MG63 (cell line): ENCODE measurements around the gene FCGR1A. TPM values are rescaled to one million over a fixed set of nuclear protein-coding genes. Genes with fewer than 3 reads are reported as not detected.
"Not testable (repeated sequence)": the region's sequence is repeated elsewhere in the genome, so short reads cannot be mapped to it uniquely, and the experiment has no call there.

Experiments
- DNase-seq: peaks from one replicate; pipeline ENCODE4 v3.0.0-alpha.2; 2020
- H3K27me3 ChIP-seq: fragments of 250-450 bp; sonication (Bioruptor Pico); 2 replicates; pipeline ENCODE4 v1.5.1; 2020; ENCODE audit warnings: mild to moderate bottlenecking, moderate library complexity
- H3K36me3 ChIP-seq: fragments of 250-450 bp; sonication (Bioruptor Pico); 2 replicates; pipeline ENCODE4 v1.5.1; 2020; ENCODE audit warnings: mild to moderate bottlenecking, moderate library complexity
- H3K4me3 ChIP-seq: fragments of 250-450 bp; sonication (Bioruptor Pico); 2 replicates; pipeline ENCODE4 v1.5.1; 2020; ENCODE audit warnings: mild to moderate bottlenecking, moderate library complexity
- H3K9me3 ChIP-seq: fragments of 250-450 bp; sonication (Bioruptor Pico); 2 replicates; pipeline ENCODE4 v1.5.1; 2020; ENCODE audit warnings: mild to moderate bottlenecking, moderate library complexity
- total RNA-seq: library from RNA; depleted of rRNA; stranded (reverse); fragments of >200 nt; shearing (Covaris generic); gene quantifications from 2 replicates; pipeline ENCODE4 v1.2.3, GENCODE V29; 2014; ENCODE audit warnings: low replicate concordance; rRNA removed

FCGR1A gene
- not detected in 2 replicates for total RNA-seq

DNA sequence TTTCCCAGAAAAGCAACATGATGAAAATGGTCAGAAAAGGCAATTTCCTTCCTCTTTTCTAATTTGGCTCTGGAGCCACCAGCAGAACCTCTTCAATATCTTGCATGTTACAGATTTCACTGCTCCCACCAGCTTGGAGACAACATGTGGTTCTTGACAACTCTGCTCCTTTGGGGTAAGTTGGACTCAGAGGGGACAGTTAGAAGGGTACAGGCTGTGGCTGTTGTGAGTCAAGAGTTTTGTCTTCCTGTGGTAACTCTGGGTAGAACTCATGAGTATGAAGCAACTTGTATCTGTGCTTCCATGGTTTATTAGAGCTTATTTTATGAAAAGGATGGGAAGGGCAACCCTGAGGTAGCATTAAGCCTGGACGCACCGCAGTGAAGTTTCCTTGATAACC is at the start of gene FCGR1A:
FCGR1A (plus strand) TSS at position 95 of the 400 bp plus-strand sequence; CDS start at position 145, 50 bp downstream.
- H3K27me3 ChIP-seq, DNase-seq, H3K36me3 ChIP-seq, H3K4me3 ChIP-seq, H3K9me3 ChIP-seq: not testable (repeated sequence)

DNA sequence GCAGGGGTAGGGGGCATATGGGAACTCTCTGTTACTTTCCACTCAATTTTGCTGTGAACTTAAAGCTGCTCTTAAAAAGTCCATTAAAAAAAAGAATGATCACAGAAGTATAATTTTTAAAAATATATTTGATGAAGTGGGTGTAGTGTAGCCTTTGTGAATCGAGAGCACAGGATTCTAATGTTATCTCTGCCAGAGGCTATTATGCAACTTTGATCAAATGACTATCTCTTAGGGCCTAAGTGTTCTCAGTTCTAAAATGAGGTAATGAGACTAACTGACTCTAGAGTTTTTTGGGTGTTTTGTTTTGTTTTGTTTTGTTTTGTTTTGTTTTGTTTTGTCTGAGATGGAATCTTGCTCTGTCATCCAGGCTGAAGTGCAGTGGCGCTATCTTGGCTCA is 49.7 kb upstream of the FCGR1A start:
- H3K36me3 ChIP-seq, DNase-seq, H3K4me3 ChIP-seq, H3K27me3 ChIP-seq, H3K9me3 ChIP-seq: not testable (repeated sequence)

GRCh38 chr1:149734692-149735091 is 47.8 kb upstream of the FCGR1A start:
- not testable (repeated sequence) for H3K36me3 ChIP-seq, H3K9me3 ChIP-seq, H3K4me3 ChIP-seq, H3K27me3 ChIP-seq, DNase-seq

GRCh38 chr1:149740148-149740581 is 42.3 kb upstream of the FCGR1A start:
- DNase-seq, H3K9me3 ChIP-seq, H3K27me3 ChIP-seq, H3K4me3 ChIP-seq, H3K36me3 ChIP-seq: not testable (repeated sequence)

DNA sequence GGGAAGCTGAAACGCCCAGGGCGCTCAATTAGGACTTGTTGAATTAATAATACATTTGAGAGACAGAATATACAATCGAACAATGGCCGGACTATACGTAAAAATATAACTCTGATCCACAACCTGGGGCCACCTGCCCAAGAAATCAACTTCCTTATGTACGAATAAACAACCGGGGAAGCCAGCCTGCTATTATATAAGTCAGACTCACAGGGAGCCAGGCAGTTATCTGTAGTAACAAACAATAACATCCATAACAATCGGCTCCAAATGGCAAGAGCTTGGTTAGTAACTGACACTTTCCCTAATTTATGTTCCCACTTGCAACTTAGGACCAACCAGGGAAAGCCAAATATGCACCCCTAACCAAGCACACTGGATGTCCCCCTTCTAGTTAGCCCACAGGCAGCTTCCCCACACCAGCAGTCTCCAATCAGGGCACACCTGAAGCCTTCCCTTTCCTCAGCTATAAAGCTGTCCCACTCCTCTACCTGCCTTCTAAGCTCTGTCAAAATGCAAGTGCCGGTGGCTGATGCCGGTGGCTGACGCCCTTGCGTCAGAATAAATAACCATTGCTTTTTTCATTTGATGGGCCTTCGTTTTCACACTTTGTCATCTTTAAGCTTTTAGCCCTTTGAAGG is 41.8 kb upstream of the FCGR1A start:
- not testable (repeated sequence) for H3K36me3 ChIP-seq, DNase-seq, H3K27me3 ChIP-seq, H3K9me3 ChIP-seq, H3K4me3 ChIP-seq

- not testable (repeated sequence) for H3K36me3 ChIP-seq, H3K27me3 ChIP-seq, DNase-seq, H3K4me3 ChIP-seq, H3K9me3 ChIP-seq
Observed at GRCh38 chr1:149741914-149742313, 40.6 kb upstream of the FCGR1A start.

- H3K4me3 ChIP-seq = not testable (repeated sequence)
Observed at GRCh38 chr1:149746463-149747356, 35.8 kb upstream of the FCGR1A start.

GRCh38 chr1:149747359-149748143 is 34.9 kb upstream of the FCGR1A start:
- H3K36me3 ChIP-seq, H3K4me3 ChIP-seq, H3K9me3 ChIP-seq, H3K27me3 ChIP-seq, DNase-seq: not testable (repeated sequence)

More at GRCh38 chr1:149746463-149747356, 35.8 kb upstream of the FCGR1A start:
- DNase-seq, H3K9me3 ChIP-seq, H3K27me3 ChIP-seq, H3K36me3 ChIP-seq: not testable (repeated sequence)

DNA sequence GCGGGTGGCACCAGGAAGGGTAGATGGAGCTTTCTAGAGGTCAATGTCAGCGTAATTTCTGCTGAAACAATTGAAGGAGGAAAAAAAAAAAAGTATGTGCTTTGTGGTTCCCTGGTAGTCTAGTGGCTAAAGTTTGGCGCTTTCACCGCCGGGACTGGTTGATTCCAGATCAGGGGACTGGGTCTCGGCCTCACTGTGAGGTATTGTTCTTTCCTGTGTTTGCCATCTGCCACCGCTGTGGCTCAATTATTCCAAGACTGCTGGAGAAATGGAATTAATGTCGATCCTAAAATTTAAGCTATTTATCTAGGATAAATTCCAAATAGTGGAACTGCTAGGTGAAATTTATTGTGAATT is 34.4 kb upstream of the FCGR1A start:
- not testable (repeated sequence) for DNase-seq, H3K36me3 ChIP-seq, H3K9me3 ChIP-seq, H3K27me3 ChIP-seq, H3K4me3 ChIP-seq

GRCh38 chr1:149750562-149750961 is 31.9 kb upstream of the FCGR1A start:
- not testable (repeated sequence) for H3K9me3 ChIP-seq, H3K27me3 ChIP-seq, H3K36me3 ChIP-seq, H3K4me3 ChIP-seq, DNase-seq

- not testable (repeated sequence) for DNase-seq, H3K36me3 ChIP-seq, H3K9me3 ChIP-seq, H3K27me3 ChIP-seq, H3K4me3 ChIP-seq
Observed at GRCh38 chr1:149752186-149752585, 30.3 kb upstream of the FCGR1A start.

- not testable (repeated sequence) for H3K36me3 ChIP-seq, H3K9me3 ChIP-seq, DNase-seq, H3K4me3 ChIP-seq, H3K27me3 ChIP-seq
Observed at GRCh38 chr1:149753466-149753865, 29.0 kb upstream of the FCGR1A start.

- H3K4me3 ChIP-seq, H3K9me3 ChIP-seq, DNase-seq, H3K27me3 ChIP-seq, H3K36me3 ChIP-seq: not testable (repeated sequence)
Observed at GRCh38 chr1:149755294-149755693, 27.2 kb upstream of the FCGR1A start.

- H3K9me3 ChIP-seq, H3K36me3 ChIP-seq, DNase-seq, H3K4me3 ChIP-seq, H3K27me3 ChIP-seq: not testable (repeated sequence)
Observed at GRCh38 chr1:149762294-149762693, 20.2 kb upstream of the FCGR1A start.

GRCh38 chr1:149764087-149764800 is 18.2 kb upstream of the FCGR1A start:
- not testable (repeated sequence) for H3K27me3 ChIP-seq, H3K9me3 ChIP-seq, H3K36me3 ChIP-seq, DNase-seq, H3K4me3 ChIP-seq

- not testable (repeated sequence) for H3K4me3 ChIP-seq, H3K36me3 ChIP-seq, H3K27me3 ChIP-seq, H3K9me3 ChIP-seq, DNase-seq
Observed at GRCh38 chr1:149766241-149766640, 16.3 kb upstream of the FCGR1A start.

DNA sequence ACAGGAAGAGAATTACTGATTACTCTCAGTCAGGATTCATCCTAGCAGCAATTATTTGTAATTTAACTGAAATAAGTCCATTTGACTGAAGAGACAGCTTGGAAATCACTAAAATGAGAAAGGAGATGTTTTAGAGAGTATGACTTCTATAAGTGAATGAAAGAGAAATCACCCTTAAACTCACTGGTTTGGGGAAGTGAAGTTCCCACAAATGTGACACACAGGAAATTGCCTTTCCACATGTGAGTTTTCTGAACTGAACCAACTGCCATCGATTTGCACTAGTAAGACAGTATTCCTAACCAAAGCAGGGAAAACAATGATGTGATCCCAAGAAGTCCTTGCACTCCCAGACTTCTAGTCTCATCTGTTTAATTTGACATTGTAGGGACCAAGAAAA is 13.3 kb upstream of the FCGR1A start:
- H3K4me3 ChIP-seq, DNase-seq, H3K36me3 ChIP-seq, H3K9me3 ChIP-seq, H3K27me3 ChIP-seq: not testable (repeated sequence)
